Small intestine (tissue), 7 donors: ENCODE data around the gene ANKRD39. TPM values are rescaled to one million over a fixed set of nuclear protein-coding genes. Genes with fewer than 3 reads are reported as not detected.

Source experiments
- DNase-seq, 2 donors: peaks; one replicate each; pipeline versions ENCODE4 v3.0.0 to v3.0.0-alpha.2; 2013
- FAIRE-seq: peaks from 2 replicates; lab custom pipeline; 2012; peaks lifted over from hg19 to GRCh38; lab: Jason Lieb, UNC
- H3K27ac ChIP-seq, 3 donors: one replicate each; pipeline ENCODE4 v1.5.1; 2013; ENCODE audit warnings: low read length in 2 of 3, mild to moderate bottlenecking in 2 of 3, control low read depth in 1 of 3, inconsistent platforms in 1 of 3, low read depth in 1 of 3, moderate library complexity in 1 of 3
- H3K27me3 ChIP-seq, 3 donors: one replicate each; pipeline ENCODE4 v1.6.1; 2013; ENCODE audit warnings: low read length in 3 of 3, inconsistent platforms in 1 of 3; ENCODE audit not compliant: control insufficient read depth in 3 of 3, insufficient read depth in 3 of 3
- H3K36me3 ChIP-seq, 3 donors: one replicate each; pipeline ENCODE4 v1.6.1; 2013; ENCODE audit warnings: low read length in 3 of 3, inconsistent platforms in 1 of 3, low read depth in 1 of 3, mild to moderate bottlenecking in 1 of 3, moderate library complexity in 1 of 3; ENCODE audit not compliant: control insufficient read depth in 3 of 3, insufficient read depth in 2 of 3
- H3K4me1 ChIP-seq, 3 donors: one replicate each; pipeline ENCODE4 v1.6.1; 2013; ENCODE audit warnings: low read length in 2 of 3, inconsistent platforms in 1 of 3, low read depth in 1 of 3, mild to moderate bottlenecking in 1 of 3, moderate library complexity in 1 of 3; ENCODE audit not compliant: control insufficient read depth in 3 of 3, insufficient read depth in 2 of 3
- H3K4me3 ChIP-seq, 3 donors: one replicate each; pipeline ENCODE4 v1.5.1; 2013; ENCODE audit warnings: low read length in 3 of 3, control low read depth in 1 of 3, inconsistent platforms in 1 of 3, low read depth in 1 of 3, mild to moderate bottlenecking in 1 of 3, moderate library complexity in 1 of 3
- H3K9me3 ChIP-seq, 2 donors: one replicate each; pipeline ENCODE4 v1.6.1; 2013; ENCODE audit warnings: low read depth in 1 of 2, low read length in 1 of 2; ENCODE audit not compliant: control insufficient read depth in 2 of 2, insufficient read depth in 1 of 2
- WGBS, 3 donors: extraction: QIAGEN DNeasy Blood & Tissue Kit; methylation state at CpG; one replicate each; pipeline ENCODE4 v1.1.7; 2013; 5-methylcytosine and 5-hydroxymethylcytosine counted together
- polyA plus RNA-seq, 4 donors: library from polyadenylated mRNA; stranded (reverse) in 3 of 4; unstranded in 1 of 4; fragments of 200-250 nt in 3 of 4; fragments of 120-200 nt in 1 of 4; gene quantifications; one replicate each; pipeline versions ENCODE4 v1.2.1 to v1.2.3, GENCODE V29; 2013
- donor health status: healthy with polysubstance abuse.
- donor health status: control.
- donor health status: control.
- donor health status: Bipolar disorder and iron deficiency.
- donor health status: healthy.

The ANKRD39 gene
- polyA plus RNA-seq, 4 donors = 9.3 to 23.0 (median 16.5) TPM

GRCh38 chr2:96883306-96883705 is 25.5 kb upstream of the ANKRD39 start:
- FAIRE-seq = no peak
- Histone ChIP-seq H3K9me3 (no peaks in the 10 kb centered on the region), H3K4me3 (no peak overlapping the region), H3K27me3 (no peaks in the 10 kb centered on the region), H3K27ac (no peak overlapping the region), H3K36me3 (no peaks in the 10 kb centered on the region), H3K4me1 (peaks cover 0 to 11% (median 0%) of the 10 kb centered on the region in 3 donors)
- 82 to 83% (median 83%) methylated on average over 8 to 9 of the region's 9 CpGs for WGBS, 3 donors
- no peak for DNase-seq

- H3K27ac ChIP-seq = no peak overlapping the region
- H3K36me3 ChIP-seq = no peaks in the 10 kb centered on the region
- WGBS, 3 donors = 79 to 91% (median 89%) methylated on average over 8 of the region's 8 CpGs
- no peaks in the 10 kb centered on the region for H3K9me3 ChIP-seq
- no peak overlapping the region for H3K4me3 ChIP-seq
- H3K27me3 ChIP-seq = no peaks in the 10 kb centered on the region
- H3K4me1 ChIP-seq = peaks cover 0 to 7% (median 0%) of the 10 kb centered on the region in 3 donors
- DNase-seq (no peak), FAIRE-seq (no peak)
Measured at GRCh38 chr2:96882906-96883305, 25.1 kb upstream of the ANKRD39 start.

- no peak for FAIRE-seq
- 69 to 72% (median 69%) methylated on average over 9 to 12 of the region's 12 CpGs for whole genome bisulfite sequencing, 3 donors
- no peak overlapping the region for H3K27ac ChIP-seq
- H3K27me3 ChIP-seq = no peaks in the 10 kb centered on the region
- no peak overlapping the region for H3K4me3 ChIP-seq
- no peak for DNase-seq
- no peaks in the 10 kb centered on the region for H3K36me3 ChIP-seq
- peaks cover 0 to 1% (median 0%) of the 10 kb centered on the region in 3 donors for H3K4me1 ChIP-seq
- no peaks in the 10 kb centered on the region for H3K9me3 ChIP-seq
Measured at GRCh38 chr2:96882230-96882629, 24.4 kb upstream of the ANKRD39 start.

- Histone ChIP-seq H3K4me3 (no peak overlapping the region), H3K27ac (no peak overlapping the region), H3K36me3 (no peaks in the 10 kb centered on the region), H3K27me3 (no peaks in the 10 kb centered on the region), H3K4me1 (no peaks in the 10 kb centered on the region), H3K9me3 (no peaks in the 10 kb centered on the region)
- DNase-seq (no peak), FAIRE-seq (no peak)
- 62 to 78% (median 78%) methylated on average over 10 of the region's 10 CpGs for WGBS, 3 donors
Measured at GRCh38 chr2:96881349-96882195, 23.8 kb upstream of the ANKRD39 start.

GRCh38 chr2:96880891-96881273 is 23.1 kb upstream of the ANKRD39 start:
- no peaks in the 10 kb centered on the region for H3K36me3 ChIP-seq
- no peak for FAIRE-seq
- no peak overlapping the region for H3K4me3 ChIP-seq
- H3K9me3 ChIP-seq = no peaks in the 10 kb centered on the region
- DNase-seq = no peak
- 78 to 85% (median 80%) methylated on average over 6 of the region's 6 CpGs for WGBS, 3 donors
- no peaks in the 10 kb centered on the region for H3K27me3 ChIP-seq
- H3K27ac ChIP-seq = no peak overlapping the region
- peaks cover 0 to 4% (median 0%) of the 10 kb centered on the region in 3 donors for H3K4me1 ChIP-seq

GRCh38 chr2:96879545-96880040 is 21.8 kb upstream of the ANKRD39 start:
- Histone ChIP-seq H3K9me3 (no peaks in the 10 kb centered on the region), H3K36me3 (no peaks in the 10 kb centered on the region), H3K4me3 (no peak overlapping the region), H3K4me1 (peaks cover 0 to 13% (median 0%) of the 10 kb centered on the region in 3 donors), H3K27me3 (peaks cover 0 to 6% (median 0%) of the 10 kb centered on the region in 3 donors), H3K27ac (no peak overlapping the region)
- WGBS, 3 donors = 92 to 94% (median 92%) methylated on average over 18 of the region's 18 CpGs
- no peak for FAIRE-seq
- DNase-seq = no peak

- Histone ChIP-seq H3K27ac (no peak overlapping the region), H3K9me3 (no peaks in the 10 kb centered on the region), H3K36me3 (no peaks in the 10 kb centered on the region), H3K4me1 (peaks cover 0 to 19% (median 0%) of the 10 kb centered on the region in 3 donors), H3K4me3 (no peak overlapping the region), H3K27me3 (peaks cover 0 to 9% (median 0%) of the 10 kb centered on the region in 3 donors)
- FAIRE-seq (no peak), DNase-seq (no peak)
- 86 to 92% (median 89%) methylated on average over 22 of the region's 22 CpGs for WGBS, 3 donors
Measured at GRCh38 chr2:96878796-96879544, 21.2 kb upstream of the ANKRD39 start.

- DNase-seq = no peak
- no peaks in the 10 kb centered on the region for H3K9me3 ChIP-seq
- H3K4me1 ChIP-seq = peaks cover 0 to 22% (median 0%) of the 10 kb centered on the region in 3 donors
- no peaks in the 10 kb centered on the region for H3K36me3 ChIP-seq
- FAIRE-seq = no peak
- H3K4me3 ChIP-seq = no peak overlapping the region
- no peak overlapping the region for H3K27ac ChIP-seq
- WGBS, 3 donors = 68 to 90% (median 78%) methylated on average over 6 to 7 of the region's 7 CpGs
- peaks cover 0 to 12% (median 0%) of the 10 kb centered on the region in 3 donors for H3K27me3 ChIP-seq
Measured at GRCh38 chr2:96878171-96878570, 20.4 kb upstream of the ANKRD39 start.
